ENCODE data around the gene TGFBR3L.
A peak's percentile ranks its signal among the peaks of the same experiment; 100 is the strongest.
"Not testable (repeated sequence)": the region's sequence is repeated elsewhere in the genome, so short reads cannot be mapped to it uniquely, and the experiment has no call there.

TGFBR3L gene

GRCh38 chr19:7905268-7905667 lies 9.4 kb upstream of the TGFBR3L start:
- DNase-seq, result no peak

- no peak for DNase-seq
These were observed 8.8 kb upstream of the TGFBR3L start for GRCh38 chr19:7905859-7906258.

DNA sequence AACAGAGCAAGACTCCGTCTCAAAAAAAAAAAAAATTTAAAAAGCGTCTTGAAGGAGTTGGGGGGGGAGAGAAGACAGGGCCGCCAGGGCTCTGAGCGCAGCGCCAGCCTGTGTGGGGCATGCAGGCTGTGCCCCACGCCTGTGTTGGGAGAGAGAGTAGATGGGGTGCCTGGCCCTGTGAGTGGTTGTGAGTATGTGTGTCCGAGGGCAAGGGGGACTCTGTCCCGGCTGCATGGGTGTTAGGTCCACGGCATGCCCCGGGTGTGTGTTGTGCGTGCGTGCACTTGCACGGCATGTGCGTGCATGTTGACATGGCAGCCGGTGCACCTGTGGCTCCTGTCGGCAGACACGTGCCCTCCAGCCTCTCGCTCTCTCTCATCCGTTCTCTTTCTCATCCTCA lies 7.5 kb upstream of the TGFBR3L start:
- DNase-seq, result no peak

GRCh38 chr19:7907544-7907943 lies 7.1 kb upstream of the TGFBR3L start:
- no peak for DNase-seq

GRCh38 chr19:7908078-7908699 lies 6.4 kb upstream of the TGFBR3L start:
- DNase-seq, result no peak

DNA sequence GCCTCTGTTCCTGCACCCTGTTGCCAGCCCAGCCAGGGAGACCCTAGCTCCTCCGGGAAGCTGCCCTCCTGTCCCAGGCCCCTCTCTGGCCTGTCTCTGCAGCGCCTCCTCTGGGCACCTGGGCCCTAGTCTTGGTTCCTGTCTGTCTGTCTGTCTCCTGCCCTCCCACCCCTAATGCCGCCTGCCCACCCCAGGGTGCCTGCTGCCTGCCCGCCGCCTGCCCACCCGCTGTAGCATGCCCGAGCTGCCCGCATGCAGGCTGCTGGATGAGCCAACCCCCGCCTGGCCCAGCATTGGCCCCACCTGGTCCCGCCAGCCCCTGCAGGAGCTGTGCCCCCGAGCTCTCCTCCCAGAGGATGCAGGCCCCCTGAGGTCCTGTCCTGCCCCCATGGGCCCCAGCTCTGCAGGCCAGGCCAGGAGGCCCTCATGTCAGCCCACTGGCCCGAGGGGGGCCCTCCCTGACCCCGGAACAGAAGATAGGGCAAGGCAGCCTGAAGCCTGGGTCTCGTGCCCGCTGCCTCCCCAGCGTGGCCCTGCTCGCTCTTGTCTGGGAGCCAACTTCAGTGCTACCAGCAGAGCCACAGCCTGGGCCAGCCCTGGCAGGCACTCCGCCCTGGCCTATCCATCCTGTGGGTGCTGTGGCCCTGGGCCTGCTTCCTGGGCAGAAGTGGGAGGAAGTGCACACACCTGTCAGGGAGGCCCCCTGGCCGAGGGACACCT lies 5.7 kb upstream of the TGFBR3L start:
- DNase-seq, result no peak

DNA sequence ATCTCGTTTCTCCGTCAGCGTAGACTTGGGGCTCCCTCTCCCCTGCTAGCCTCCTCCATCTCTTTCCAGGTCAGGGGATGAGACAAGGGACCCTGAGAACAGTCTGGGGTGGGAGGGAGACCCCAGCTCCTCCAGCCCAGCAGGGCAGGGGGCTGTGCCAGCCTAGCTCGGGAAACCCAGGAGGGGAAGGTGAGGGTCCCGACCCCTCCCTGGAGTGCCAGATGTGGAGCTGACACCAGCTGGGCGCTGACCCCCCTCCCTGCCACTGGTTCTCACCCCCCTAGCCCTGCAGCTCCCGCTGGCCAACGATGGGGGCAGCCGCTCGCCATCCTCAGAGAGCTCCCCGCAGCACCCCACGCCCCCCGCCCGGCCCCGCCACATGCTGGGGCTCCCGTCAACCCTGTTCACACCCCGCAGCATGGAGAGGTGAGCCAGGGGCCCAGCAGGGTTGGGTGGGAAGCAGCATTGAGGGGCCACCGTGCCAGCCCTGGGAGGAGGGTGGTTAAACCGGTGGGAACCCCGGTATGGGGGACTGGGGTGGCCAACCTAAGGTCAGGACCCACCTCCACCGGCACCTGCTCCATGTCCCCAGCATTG lies 5.1 kb upstream of the TGFBR3L start:
- DNase-seq, result no peak

DNA sequence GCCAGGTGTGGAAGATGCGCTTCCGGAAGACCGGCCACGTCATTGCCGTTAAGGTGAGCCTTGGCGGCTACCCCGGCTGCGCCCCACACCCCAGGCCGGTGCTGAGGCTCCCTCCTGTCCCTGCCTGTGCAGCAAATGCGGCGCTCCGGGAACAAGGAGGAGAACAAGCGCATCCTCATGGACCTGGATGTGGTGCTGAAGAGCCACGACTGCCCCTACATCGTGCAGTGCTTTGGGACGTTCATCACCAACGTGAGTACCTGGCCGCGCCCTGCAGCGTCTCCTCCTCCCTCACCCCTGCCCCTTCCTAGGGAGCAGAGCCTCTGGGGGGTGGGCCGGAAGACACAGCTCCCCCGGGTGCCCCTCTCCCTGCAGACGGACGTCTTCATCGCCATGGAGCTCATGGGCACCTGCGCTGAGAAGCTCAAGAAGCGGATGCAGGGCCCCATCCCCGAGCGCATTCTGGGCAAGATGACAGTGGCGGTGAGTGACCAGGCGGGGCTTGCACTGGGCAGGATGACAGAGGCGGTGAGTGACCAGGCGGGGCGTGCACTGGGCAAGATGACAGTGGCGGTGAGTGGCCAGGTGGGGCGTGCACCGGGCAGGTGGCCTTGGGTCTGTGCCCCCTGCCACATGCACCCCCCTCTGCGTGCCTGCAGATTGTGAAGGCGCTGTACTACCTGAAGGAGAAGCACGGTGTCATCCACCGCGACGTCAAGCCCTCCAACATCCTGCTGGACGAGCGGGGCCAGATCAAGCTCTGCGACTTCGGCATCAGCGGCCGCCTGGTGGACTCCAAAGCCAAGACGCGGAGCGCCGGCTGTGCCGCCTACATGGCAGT lies 4.1 kb upstream of the TGFBR3L start:
- DNase-seq, result no peak

DNA sequence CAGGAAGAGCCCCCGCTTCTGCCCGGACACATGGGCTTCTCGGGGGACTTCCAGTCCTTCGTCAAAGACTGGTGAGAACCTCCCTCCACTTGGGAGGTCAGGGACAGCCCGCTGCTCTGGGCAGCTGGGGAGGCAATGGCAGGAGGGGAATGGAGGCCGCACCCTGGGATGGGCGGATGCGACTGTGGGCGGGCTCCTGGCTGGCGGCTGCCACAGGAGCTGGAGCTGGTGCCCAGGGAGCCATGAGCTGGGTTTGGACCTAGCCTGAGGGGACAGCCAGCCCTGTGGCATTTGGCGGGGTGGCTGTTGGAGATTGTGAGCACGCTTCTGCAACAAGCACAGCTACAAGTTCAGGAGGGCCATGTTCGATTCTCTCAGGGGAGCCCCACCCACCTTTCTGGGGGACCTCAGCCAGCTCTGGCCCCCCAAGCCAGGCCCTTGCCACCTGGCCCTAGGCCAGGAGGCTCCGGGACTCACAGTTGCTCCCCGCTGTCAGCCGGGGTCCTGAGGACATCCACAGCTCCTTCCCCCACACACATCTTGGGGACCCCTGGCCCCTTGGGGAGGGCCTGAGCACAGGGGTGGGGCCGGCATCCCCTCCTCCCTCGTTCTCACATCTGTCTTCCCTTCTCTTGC lies 3.0 kb upstream of the TGFBR3L start:
- no peak for DNase-seq

DNA sequence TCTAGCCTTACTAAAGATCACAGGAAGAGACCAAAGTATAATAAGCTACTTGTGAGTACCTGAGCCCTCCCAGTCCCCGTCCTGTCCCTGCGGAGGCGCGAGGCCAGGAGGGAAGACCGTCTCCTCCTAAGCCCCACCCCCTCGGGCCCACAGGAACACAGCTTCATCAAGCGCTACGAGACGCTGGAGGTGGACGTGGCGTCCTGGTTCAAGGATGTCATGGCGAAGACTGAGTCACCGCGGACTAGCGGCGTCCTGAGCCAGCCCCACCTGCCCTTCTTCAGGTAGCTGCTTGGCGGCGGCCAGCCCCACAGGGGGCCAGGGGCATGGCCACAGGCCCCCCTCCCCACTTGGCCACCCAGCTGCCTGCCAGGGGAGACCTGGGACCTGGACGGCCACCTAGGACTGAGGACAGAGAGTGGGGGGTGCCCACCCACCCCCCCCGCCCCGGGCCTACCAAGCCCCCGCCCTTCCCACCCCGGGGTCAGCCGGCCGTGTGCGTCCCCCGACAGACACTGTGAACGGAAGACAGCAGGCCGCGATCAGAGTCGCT lies 2.4 kb upstream of the TGFBR3L start:
- DNase-seq, result no peak

- no peak for DNase-seq
These were observed 1.7 kb upstream of the TGFBR3L start for GRCh38 chr19:7912697-7913564.

GRCh38 chr19:7913652-7914051 lies 978 bp upstream of the TGFBR3L start:
- no peak for DNase-seq

GRCh38 chr19:7914099-7914498 lies 531 bp upstream of the TGFBR3L start:
- DNase-seq, result no peak

GRCh38 chr19:7915250-7916102 lies 846 bp downstream of the TGFBR3L start:
- DNase-seq, result no peak

DNA sequence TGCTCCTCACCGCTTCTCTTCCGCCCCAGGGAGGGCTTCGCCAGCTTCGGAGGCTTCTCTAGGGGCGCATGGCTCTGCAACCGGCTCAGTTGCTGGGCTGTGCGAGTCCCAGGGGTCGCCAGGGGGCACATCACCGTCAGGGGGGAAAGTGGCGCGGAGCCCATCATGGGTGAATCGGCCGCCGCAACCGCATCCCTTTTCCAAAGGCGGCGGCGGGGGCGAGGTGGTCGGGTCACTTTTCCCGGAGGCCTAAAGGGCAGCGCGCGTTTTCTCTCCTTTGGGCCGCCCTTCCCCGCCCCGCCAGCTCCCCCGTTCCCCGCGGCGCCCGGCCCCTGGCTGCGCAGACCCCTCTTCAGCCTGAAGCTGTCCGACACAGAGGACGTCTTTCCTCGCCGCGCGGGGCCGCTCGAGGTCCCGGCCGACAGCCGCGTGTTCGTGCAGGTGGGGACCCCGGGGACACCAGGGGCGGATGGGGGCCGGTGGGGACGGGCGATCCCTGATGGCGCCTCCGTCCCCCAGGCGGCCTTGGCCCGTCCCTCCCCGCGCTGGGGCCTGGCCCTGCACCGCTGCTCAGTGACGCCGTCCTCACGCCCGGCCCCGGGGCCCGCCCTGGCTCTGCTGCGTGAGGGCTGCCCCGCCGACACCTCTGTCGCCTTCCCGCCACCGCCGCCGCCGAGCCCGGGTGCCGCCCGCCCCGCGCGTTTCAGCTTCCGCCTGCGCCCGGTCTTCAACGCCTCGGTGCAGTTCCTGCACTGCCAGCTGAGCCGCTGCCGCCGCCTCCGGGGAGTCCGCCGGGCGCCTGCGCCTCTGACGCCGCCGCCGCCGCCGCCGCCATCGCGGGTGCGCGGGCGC lies 1.7 kb downstream of the TGFBR3L start:
- DNase-seq, result peak; percentile 16

DNA sequence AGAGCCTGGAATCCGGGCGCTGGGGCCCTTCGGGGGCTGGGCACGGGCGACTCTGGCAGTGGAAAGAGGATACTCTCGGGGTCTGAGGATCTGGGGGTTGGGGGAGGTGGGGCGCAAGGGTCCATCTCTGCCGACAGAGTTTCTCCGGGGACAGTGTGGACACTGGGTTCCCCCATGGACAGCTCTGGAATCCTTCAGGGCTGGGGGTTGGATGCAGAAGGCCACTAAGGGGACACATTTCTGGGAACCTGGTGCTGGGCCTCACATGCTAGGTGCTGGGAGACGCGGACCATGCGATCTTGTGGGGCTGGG lies 2.3 kb downstream of the TGFBR3L start:
- DNase-seq, result no peak

GRCh38 chr19:7917267-7918061 lies 2.8 kb downstream of the TGFBR3L start:
- DNase-seq, result peak; percentile 24

DNA sequence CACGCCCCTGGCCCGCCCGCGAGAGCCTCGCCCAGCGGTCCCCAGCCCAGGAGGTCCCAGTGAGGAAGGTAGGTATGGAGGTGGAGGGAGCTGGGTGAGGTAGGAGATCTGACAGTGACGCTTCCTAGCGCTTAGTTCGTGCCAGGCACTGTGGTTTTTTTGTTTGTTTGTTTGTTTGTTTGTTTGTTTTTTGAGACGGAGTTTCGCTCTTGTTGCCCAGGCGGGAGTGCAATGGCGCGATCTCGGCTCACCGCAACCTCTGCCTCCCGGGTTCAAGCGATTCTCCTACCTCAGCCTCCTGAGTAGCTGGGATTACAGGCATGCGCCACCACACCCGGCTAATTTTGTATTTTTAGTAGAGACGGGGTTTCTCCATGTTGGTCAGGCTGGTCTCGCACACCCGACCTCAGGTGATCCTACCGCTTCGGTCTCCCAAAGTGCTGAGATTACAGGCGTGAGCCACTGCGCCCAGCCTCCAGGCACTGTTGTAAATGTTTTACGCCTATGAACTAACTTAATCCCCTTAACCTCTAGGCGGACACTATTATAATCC lies 3.5 kb downstream of the TGFBR3L start:
- DNase-seq, result not testable (repeated sequence)
